Right lung (tissue), 5 donors: ENCODE measurements around the gene STEAP2. TPM values are rescaled to one million over a fixed set of nuclear protein-coding genes. Genes with fewer than 3 reads are reported as not detected.
"Not testable (repeated sequence)": the region's sequence is repeated elsewhere in the genome, so short reads cannot be mapped to it uniquely, and the experiment has no call there.

Source experiments
- DNase-seq, 2 donors: peaks; one replicate each; pipeline ENCODE4 v3.0.0-alpha.2; 2013
- polyA plus RNA-seq, 5 donors: library from polyadenylated mRNA; unstranded; fragments of 120-200 nt; gene quantifications; one replicate each; pipeline versions ENCODE4 v1.2.1 to v1.2.3, GENCODE V29; 2013; ENCODE audit warnings: inconsistent platforms in 1 of 5, low replicate concordance in 1 of 5; ENCODE audit not compliant: insufficient read length in 5 of 5, insufficient read depth in 1 of 5

Gene STEAP2
- polyA plus RNA-seq, 5 donors: 4.2 to 12.9 (median 5.7) TPM

- DNase-seq: no peak
Observed at GRCh38 chr7:90233569-90233968, 22.0 kb downstream of the STEAP2 start.

- DNase-seq: no peak
Observed at GRCh38 chr7:90236721-90237289, 25.3 kb downstream of the STEAP2 start.

- DNase-seq: no peak
Observed at GRCh38 chr7:90238022-90238421, 26.5 kb downstream of the STEAP2 start.

GRCh38 chr7:90238583-90238982, 27.0 kb downstream of the STEAP2 start:
- DNase-seq: no peak

- DNase-seq: no peak
Observed at GRCh38 chr7:90239050-90239449, 27.5 kb downstream of the STEAP2 start.

GRCh38 chr7:90239625-90240228, 28.2 kb downstream of the STEAP2 start:
- DNase-seq: no peak

- DNase-seq: no peak
Observed at GRCh38 chr7:90242369-90243168, 31.0 kb downstream of the STEAP2 start.

- no peak for DNase-seq
Observed at GRCh38 chr7:90243556-90243955, 32.0 kb downstream of the STEAP2 start.

- DNase-seq: no peak
Observed at GRCh38 chr7:90244565-90244908, 33.0 kb downstream of the STEAP2 start.

GRCh38 chr7:90244909-90245851, 33.6 kb downstream of the STEAP2 start, which contains the start of gene CFAP69:
CFAP69 (plus strand) TSS chr7:90245174; CDS start chr7:90245425, 251 bp downstream.
- DNase-seq: peak; percentile 90 to 92

- DNase-seq: no peak
Observed at GRCh38 chr7:90246171-90246570, 34.6 kb downstream of the STEAP2 start.

- no peak for DNase-seq
Observed at GRCh38 chr7:90248706-90249105, 37.2 kb downstream of the STEAP2 start.

GRCh38 chr7:90250601-90251303, 39.2 kb downstream of the STEAP2 start:
- no peak for DNase-seq

- DNase-seq: no peak
Observed at GRCh38 chr7:90251304-90251635, 39.7 kb downstream of the STEAP2 start.

GRCh38 chr7:90256011-90256410, 44.5 kb downstream of the STEAP2 start:
- DNase-seq: not testable (repeated sequence)

GRCh38 chr7:90256778-90257177, 45.2 kb downstream of the STEAP2 start:
- no peak for DNase-seq

- no peak for DNase-seq
Observed at GRCh38 chr7:90261441-90261840, 49.9 kb downstream of the STEAP2 start.

GRCh38 chr7:90262438-90262837, 50.9 kb downstream of the STEAP2 start:
- DNase-seq: no peak

GRCh38 chr7:90266808-90267207, 55.3 kb downstream of the STEAP2 start:
- DNase-seq: no peak

GRCh38 chr7:90267263-90267858, 55.8 kb downstream of the STEAP2 start:
- no peak for DNase-seq

- no peak for DNase-seq
Observed at GRCh38 chr7:90269163-90269562, 57.6 kb downstream of the STEAP2 start.
